Hematopoietic multipotent progenitor cell treated with erythropoietin and hydrocortisone succinate and interleukin-3 and kit ligand, for 15 days (in vitro differentiated cells): ENCODE data around the gene CSN1S1.
A peak's percentile ranks its signal among the peaks of the same experiment; 100 is the strongest.
"Not testable (repeated sequence)": the region's sequence is repeated elsewhere in the genome, so short reads cannot be mapped to it uniquely, and the experiment has no call there.

Experiments used
- DNase-seq: peaks from one replicate; pipeline ENCODE4 v3.0.0-alpha.2; 2015; ENCODE audit warnings: low spot score

The CSN1S1 gene, protein sequence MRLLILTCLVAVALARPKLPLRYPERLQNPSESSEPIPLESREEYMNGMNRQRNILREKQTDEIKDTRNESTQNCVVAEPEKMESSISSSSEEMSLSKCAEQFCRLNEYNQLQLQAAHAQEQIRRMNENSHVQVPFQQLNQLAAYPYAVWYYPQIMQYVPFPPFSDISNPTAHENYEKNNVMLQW

DNA sequence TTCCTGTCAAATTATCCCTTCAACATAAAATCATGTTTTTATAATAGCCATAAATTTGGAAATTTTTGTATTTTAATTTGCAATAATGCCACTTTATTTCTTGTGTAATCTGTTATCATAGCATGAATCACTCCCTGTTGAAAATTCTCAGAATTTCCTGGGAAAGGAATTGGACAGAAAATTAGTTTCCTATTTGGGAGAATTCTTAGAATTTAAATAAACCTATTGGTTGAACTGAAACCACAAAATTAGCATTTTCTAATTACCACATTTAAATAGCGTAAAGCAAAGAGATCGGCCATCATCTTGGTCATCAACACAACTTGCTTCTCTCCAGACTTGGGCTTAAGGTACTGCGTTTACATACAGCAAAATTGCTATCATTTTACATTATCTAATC, at the start of gene CSN1S1:
Gene CSN1S1, plus strand, starts transcription at position 301 of the 400 bp plus-strand sequence. CDS start 1,488 bp downstream, outside the sequence.
- no peak for DNase-seq

DNA sequence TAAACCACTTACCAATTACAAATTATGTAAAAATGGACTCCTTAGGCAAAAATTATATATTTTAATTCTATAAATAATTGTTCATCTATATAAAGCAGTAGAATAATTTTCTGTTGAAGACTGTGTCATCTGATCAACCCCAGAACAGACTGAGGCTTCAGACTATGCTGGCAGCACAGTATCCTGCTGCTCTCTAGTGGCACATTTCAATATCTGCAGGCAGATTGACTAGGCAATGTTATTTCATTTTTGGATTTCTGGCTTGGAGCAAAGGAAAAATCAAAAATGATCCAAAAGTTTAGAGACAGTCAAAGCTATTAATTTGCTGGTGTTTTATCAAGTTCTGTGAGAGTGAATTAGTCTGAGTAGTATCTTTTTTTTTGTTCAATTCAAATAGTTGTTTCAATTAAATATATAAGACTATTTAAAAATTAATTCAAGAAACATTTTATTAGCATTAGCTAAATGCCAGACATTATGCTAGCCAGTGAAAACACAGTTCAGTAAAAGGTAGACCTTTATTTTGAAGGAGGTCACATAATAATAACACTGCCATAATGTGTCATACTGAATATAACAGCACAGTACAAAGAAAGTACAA, 49.6 kb upstream of the CSN1S1 start:
- peak; percentile 11 for DNase-seq

DNA sequence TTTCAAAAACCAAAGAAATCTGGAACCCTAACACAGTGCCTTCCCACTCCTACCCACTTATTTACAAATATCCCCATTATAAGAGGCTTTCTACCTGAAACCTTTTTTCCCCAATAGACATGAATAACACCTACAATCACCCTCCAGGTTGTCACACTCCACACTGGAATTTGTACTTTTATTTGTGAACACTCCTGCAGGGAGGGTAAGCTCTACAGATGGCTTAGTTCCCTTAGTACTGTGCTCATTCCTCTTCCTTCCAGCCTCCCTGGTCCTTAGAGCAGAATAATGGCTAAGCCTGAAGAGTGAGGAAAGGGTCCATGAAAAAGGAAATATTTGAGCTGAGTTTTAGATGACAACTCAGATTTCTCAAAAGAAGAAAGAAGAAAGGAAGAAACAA, 48.7 kb upstream of the CSN1S1 start:
- DNase-seq: no peak

DNA sequence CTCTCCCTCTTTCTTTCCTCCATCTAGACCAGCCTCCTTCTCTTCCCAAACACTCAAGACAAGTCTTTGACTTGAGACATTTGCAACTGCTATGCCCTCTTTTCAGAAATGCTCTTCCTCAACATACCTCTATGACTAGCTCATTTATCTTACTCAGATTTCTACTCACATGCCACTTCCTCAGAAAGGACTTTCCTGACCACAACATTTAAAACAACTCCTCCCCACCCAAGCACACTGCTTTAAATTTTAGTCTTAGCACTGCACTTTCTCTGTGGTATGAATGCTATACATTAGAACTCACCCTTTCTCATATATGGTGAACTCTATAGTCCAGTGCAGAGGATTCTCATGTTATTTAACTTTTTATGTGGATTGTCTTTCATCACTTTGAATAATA, 42.5 kb upstream of the CSN1S1 start:
- no peak for DNase-seq

DNA sequence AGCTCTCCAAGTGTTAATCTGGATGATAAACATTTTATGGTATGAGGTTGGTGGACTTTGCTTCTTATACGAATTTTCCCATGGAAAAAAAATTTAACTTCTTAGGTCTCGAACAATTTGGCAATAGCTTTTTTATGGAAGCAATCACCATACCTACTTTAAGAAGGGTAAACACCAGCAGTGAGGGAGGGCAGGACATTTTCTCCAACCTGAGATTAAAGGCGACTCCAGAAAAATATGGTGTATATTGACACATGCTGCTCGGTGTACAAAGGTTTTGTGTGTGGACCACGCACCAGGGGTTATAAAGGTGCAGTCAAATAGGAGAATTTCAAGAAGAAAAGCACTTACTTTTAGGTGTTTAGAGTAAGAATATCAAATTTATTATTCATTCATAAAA, 36.7 kb upstream of the CSN1S1 start:
- DNase-seq: no peak

DNA sequence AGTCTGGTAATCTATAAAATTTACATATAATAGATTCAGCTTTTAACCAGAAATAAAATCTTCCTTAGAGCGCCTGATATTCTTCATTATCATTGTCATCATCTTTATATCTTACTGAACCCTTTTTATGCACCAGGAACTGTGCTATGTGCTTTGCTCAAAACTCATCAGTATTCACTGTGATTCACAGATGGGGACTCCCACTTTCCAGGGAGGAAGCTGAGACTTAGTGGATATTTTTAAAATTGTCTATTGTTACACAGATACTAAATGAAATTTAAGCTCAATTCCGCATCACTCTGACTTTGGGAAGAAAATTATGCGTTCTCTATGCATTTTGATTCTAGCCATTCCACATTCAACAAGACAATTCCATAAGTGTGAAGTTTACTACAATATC, 36.1 kb upstream of the CSN1S1 start:
- DNase-seq: no peak

DNA sequence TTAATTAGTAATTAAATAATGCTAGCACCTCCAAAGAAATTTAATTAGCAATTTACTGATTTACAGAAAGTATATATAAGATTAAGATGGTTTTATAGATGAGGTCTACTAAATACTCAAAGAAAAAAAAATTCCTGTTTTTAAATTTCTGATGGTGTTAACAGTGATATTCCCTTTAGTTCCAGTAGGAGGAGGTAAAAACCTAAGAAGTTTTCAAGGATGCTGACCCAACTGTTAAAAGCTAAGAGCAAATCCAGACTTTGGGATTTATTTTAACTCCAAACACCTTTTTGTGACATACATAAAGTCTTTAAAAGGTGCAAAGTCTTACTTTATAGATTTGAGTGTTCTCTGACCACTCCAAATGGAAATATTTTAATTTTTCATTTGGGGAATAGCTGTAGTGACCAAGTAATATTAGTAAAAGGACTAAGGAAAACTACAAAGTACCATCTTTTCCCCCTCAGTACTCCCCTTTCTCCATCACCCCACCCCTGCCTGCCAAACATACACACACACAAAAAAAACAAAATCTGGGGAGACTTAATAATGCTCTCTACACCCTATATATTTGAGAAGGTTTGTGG, 34.2 kb upstream of the CSN1S1 start:
- no peak for DNase-seq

DNA sequence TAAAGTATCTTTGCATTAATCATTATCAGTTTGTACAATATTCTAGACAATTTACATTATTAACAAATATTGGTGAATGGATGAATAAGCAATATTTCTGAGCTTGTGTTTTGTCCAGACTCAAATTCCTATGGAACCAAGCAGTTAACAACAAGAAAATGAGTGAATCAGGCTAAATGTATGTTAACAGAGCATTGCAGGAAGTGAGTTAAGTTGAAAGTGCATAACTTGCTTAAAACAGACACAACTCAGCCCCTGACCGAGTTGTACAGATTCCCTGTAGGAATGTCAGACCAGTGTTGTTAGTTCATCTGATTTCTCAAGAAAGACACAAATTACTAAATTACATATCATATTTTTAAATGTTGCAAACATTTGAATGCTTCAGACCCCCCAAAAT, 23.7 kb upstream of the CSN1S1 start:
- DNase-seq: no peak

DNA sequence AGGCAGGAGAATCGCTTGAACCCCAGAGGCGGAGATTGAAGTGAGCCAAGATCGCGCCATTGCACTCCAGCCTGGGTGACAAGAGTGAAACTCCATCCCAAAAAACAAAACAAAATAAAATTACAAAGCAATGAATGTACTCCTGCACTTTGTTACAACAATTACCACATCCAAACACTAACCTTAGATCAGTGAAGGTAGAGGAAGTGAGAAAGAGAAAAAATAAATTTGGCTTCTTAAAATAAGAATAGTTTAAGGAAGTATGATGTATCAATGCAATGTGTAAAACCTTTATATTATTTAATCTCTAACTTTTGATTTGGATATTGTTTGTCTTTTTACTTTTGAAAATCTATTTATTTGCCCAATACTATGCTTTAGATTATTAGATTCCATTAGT, 21.7 kb upstream of the CSN1S1 start:
- no peak for DNase-seq

DNA sequence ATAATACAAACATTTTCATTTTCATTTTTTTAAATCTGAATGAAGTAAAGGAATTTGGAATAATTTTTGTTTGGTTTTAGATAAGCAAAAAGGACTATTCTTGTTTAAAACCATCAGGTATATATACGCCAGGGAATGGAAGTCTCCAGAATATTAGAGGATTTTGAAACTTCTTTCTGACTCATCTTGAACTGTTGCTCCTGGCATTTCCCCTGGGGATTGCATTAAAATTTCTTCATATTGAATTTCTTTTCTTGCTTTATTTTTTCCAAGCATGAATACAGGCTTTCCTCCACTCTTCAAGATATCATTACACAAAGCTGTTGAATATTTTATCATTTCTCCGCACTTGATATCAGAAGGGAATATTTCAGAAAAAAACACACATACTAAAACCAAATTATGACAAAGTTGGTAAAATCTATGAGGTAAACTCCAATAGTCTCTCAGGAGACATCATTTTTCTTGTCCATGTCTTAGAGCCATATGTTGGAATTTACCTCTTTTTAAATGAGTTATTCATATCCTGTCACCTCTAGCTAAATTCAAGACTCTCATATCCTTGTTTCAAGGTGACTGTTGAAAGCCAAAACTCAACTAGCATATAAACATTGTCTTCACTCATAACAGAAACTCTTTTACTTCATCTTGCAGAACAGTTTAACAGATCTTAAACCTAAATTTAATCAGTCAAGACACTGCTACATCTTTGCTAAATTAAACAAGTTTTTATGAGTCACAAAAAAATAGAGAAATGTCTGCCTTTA, 20.7 kb upstream of the CSN1S1 start:
- no peak for DNase-seq

DNA sequence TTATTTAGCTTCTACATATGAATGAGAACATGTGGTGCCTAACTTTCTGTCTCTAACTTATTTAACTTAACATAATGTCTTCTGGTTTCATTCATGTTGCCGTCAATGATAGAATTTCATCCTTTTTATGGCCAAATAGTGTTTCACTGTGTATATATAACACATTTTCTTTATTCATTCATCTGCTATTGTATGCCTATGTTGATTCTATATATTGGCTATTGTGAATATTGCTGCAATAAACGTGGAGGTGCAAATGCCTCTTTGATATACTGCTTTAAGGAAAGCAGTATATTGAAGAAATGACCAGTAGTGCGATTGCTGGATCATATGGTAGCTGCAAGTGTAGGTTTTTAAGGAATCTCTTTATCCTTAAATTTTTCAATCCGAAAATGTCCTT, 10.0 kb upstream of the CSN1S1 start:
- DNase-seq: no peak

DNA sequence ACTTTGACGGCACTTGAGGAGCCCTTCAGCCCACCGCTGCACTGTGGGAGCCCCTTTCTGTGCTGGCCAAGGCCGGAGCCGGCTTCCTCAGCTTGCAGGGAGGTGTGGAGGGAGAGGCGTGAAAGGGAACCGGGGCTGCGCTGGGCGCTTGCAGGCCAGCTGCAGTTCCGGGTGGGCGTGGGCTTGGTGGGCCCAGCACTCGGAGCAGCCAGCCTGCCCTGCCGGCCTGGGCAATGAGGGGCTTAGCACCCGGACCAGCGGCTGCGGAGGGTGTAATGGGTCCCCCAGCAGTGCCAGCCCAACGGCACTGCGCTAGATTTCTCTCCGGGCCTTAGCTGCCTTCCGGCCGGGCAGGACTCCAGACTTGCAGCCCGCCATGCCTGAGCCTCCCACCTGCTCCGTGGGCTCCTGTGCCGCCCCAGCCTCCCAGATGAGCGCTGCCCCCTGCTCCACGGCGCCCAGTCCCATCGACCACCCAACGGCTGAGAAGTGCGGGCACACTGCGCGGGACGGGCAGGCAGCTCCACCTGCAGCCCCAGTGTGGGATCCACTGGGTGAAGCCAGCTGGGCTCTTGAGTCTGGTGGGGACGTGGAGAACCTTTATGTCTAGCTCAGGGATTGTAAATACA, 7.0 kb upstream of the CSN1S1 start:
- DNase-seq: not testable (repeated sequence)

DNA sequence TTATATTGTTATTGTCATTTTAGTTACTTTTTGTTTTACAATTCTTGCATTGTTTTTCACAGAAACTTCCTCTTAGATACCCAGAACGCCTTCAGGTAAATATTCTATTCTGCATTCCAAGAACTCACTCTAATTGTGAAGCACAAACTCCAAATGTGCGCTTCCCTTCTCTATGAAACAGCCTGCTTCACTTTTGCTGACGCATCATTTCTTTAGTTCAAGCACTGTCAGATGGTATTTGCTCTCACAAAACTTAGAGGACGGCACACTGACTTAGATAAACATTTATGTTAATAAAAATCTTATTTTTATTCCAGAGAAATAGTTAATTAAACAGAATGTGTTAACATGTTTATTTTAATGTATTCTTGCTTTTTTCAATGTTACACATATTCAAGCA, 3.3 kb downstream of the CSN1S1 start:
- no peak for DNase-seq

DNA sequence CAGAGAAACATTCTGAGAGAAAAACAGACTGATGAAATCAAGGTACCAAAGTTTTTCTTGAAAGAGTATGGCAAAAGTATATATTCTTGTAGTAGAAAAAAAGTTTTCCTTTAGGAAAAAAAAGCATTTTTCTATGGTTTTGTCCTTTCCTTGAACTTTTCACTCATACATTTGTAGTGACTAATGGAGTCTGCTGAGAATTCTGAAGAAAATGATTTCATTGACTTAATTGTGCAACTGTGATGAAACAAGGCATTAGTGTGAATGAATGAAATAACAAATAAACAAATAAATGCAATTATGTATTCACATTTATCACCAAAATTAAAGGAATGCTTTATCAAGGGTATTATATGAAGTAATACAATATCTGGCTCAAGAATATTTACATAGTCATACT, 5.7 kb downstream of the CSN1S1 start:
- DNase-seq: no peak

DNA sequence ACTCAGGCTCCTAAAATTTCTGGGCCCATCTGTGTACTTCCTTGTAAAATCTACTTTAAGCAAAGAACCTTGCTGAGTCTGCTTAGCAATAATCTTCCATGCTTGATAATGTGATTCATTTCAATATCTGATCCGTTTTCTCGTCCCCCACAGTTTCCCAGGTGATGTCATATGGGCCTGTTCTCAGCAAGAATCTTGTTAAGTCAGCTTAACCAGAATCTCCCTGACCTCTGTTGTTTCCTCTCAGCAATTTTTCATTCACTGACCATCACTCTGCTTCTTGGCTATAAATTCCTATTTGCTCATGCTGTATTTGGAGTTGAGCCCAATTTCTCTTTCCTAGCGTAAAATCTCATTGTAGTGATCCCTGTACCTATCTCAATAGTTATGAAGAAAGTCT, 20.7 kb downstream of the CSN1S1 start:
- no peak for DNase-seq

DNA sequence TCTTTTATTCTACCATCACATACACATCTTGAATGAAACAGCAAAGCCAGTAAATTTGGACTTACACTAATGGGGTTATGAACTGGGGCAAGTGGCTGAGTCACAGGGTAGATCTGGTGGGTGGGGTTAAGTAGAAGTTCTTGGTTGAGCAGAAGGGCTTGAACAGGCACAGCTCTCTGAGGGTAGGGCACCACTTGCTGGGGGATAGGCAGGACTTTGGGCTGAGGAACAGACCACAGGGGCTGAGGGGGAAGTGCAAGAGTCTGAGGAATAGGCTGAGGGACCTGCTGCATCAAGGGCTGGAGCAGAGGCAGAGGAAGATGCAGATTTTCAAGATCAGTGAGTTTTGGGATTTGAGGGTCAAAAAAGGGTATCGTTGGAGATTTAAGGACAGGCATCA, 26.3 kb downstream of the CSN1S1 start:
- DNase-seq: no peak

DNA sequence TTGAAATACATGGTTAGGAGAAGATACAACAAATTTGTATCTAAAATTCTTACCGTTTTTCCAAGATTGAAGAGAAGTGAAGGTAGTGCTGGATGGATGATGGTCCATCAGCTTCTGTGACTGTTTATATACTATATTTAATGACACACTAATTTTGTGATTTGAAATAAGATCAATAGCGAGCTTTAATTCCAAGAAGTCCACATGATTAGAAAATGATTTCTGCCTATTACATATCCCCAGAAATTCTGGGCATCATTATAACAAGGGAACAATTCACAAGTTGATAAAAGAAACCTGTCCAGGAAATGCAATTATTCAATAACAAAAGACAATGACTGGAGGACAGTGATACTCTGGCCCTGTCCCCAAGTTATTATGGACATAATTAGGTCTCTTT, 34.8 kb downstream of the CSN1S1 start, which contains the start of gene CSN2:
Gene CSN2, minus strand, starts transcription at position 101 of the 400 bp plus-strand sequence. CDS start 4,733 bp downstream, outside the sequence.
- no peak for DNase-seq

DNA sequence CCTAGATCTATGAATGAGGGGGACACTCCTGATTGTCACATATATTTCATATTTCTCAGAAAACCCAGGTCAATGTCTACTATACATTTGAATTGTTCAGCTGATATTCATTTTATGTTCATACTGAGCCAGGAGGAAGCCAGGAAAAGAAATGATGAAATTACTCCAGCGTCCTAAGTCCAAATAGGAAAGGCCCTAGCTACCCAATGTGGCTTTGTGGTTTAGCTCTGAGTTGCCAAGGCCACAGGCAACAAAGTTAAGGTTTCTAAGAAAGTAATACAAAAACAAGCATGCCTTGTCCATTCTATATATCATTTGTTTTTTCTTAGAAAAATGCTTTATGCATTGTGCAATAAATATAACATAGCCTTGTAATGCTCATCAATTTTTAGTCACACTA, 39.2 kb downstream of the CSN1S1 start:
- DNase-seq: no peak

DNA sequence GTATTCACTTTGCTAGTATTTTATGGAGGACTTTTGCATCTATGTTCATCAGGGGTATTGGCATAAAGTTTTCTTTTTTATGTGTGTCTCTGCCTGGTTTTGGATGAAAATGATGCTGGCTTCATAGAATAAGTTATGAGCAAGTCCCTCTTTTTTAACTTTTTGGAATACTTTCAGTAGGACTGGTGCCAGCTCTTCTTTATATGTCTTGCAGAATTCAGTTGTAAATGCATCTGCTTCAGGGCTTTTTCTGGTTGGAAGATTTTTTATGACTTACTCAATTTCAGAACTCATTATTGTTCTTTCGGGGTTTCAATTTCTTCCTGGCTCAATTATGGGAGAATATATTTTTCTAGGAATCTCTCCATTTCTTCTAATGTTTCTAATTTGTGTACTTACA, 43.8 kb downstream of the CSN1S1 start:
- DNase-seq: no peak

DNA sequence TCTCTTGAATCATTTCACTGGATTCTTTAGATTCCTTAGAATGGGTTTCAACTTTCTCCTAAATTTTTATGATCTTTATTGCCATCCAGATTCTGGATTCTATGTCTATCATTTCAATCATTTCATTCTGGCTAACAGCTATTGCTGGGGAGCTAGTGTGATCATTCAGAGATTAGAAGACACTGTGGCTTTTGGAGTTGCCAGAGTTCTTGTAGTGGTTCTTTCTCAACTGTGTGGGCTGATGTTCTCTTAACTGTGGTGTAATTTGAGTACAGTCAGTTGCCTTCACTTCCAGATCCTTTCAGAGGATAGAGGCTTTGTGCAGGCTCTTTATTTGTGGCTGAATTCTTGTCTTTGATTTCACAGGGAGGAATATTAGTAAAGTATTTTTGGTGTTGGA, 46.7 kb downstream of the CSN1S1 start:
- no peak for DNase-seq

DNA sequence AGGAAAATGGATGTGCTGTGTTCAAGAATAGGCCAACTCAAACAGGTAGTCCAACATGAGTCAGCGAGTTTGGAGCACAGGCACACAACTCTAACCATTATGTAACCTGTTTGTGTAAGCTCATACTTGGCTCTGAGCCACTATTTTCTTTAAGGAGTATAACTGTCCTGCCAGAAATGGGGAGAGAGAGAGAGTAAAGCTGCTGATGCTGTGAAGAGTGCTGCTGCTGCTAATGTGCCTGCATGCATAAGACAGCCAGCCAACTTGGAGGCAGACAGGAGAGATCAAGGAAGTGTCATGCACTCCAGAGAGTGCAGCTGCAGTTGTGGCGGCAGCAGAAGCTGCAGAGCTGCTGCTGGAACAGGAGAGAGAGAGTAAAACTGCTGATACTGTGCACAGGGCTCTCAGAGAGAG, 53.2 kb downstream of the CSN1S1 start:
- no peak for DNase-seq

DNA sequence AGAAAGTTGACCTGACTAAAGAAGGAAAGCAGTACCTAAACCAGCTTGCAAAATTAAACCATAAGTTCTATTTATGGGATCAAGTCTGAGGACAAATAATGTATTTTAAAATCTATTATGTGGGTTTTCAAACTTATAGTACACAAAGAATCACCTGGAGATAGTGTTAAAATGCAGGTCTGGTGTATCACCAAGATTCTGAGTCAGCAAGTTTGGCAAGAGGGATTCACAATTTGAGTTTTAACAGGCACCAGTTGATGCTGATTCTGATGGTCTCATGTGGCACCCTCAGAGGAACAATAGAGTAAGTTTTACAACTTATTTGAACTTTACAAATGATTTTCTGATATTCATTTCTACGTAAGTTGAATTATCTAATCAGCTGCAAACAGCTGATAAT, 55.8 kb downstream of the CSN1S1 start:
- DNase-seq: no peak

DNA sequence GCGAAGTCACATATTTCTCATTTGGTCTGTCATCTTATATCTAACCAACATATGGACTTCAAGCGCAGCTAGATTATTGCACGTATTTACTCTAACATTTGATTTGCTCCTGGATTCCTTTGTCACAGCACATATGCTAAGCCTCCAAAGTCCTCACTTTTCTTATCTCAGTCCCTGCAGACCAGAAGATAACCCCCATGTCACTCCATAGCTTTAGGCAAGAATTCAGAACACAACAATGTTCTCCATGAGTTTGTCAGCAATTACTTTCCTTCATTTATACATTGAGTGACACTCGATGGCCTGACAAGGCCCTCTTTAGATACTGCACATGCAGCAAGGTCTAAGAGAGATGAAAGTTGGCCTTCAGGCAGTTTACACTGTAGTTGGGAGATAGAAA, 60.1 kb downstream of the CSN1S1 start:
- no peak for DNase-seq
